Measurements from ENCODE around the gene KIAA0513. TPM values are rescaled to one million over a fixed set of nuclear protein-coding genes. Genes with fewer than 3 reads are reported as not detected.

KIAA0513 gene
- total and polyA plus RNA-seq, 2 of the 13 experiments (the other 11 are each of a cell fraction or from before 2014, with no cell fraction given) = 1.8 TPM

DNA sequence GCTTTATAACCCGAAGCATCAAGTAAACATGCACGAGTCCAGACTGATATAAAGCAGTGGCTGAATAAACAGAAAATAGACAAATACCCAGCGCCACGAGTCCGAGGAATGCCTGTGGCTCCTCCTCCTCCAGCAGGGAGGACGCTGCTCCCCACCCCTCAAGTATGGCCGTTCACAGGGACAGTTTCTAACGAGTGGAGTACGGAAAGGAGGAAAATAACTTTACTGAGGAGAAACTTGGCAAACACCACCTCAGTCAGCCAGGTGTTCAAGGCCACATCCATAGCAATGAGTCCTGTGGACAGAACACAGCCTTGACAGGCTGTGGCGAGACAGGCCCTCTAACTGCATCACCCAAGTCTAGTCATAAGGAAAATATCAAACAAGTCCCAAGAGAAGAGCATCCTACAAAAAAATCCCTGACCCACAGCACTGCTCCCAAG, 25.5 kb upstream of the KIAA0513 start:
- ATAC-seq (peak; percentile 31), DNase-seq (ENCODE audit: low spot score) (peak; percentile 53), FAIRE-seq (peak; percentile 54)
- H3K36me3 ChIP-seq (replicated peaks in 1 of 2; ENCODE audit: control insufficient read depth in 1 of 2, insufficient read depth in 2 of 2, low read length in 2 of 2) = peaks cover 4 to 7% of the 10 kb centered on the region in 2 experiments; a peak in 2 of 5 replicates
- H4K20me1 ChIP-seq (ENCODE audit: insufficient read depth, low read length) = peaks cover 21% of the 10 kb centered on the region; the same call in 1 of the 2 replicates
- H3K4me2 ChIP-seq (ENCODE audit: low read depth, low read length) = peak overlapping the region; percentile 73
- H3K4me1 ChIP-seq (ENCODE audit: insufficient read depth, low read length) = peaks cover 91% of the 10 kb centered on the region
- in situ Hi-C loops (cut with HindIII; ENCODE audit: extremely low pct_ligation_motif_present, low pct_unique_long_range_greater_than_20kb) (no loop called here), intact Hi-C loops (cut with micrococcal nuclease; ENCODE audit: unreplicated experiment) (no loop called here)
- H3K27ac ChIP-seq (ENCODE audit: extremely low read length, insufficient read depth, low read length) = peak overlapping the region; percentile 81
- CTCF ChIA-PET (ENCODE audit: low intra/inter-chr PET ratio, low total read pairs) = no interaction called here
- peak overlapping the region; percentile 46 for H3K9ac ChIP-seq (ENCODE audit: insufficient read depth, low read depth, low read length)
- H3K79me2 ChIP-seq (ENCODE audit: insufficient read depth, low read length) = peaks cover 82% of the 10 kb centered on the region
- H3K27me3 ChIP-seq (ENCODE audit: control insufficient read depth in 1 of 2, insufficient read depth in 2 of 2, low read length in 2 of 2) = no peaks in the 10 kb centered on the region
- POLR2A ChIA-PET = interaction anchor here (4.9 kb wide), 1 partner anchor 9 kb away, joined by 42 read pairs; the partner anchor contains the start of gene ZDHHC7
- no peaks in the 10 kb centered on the region for H3K9me3 ChIP-seq (ENCODE audit: low read length)
- peak overlapping the region in 2 of 3 experiments; percentile 19 to 59; a peak in 3 of 6 replicates for H3K4me3 ChIP-seq (replicated peaks in 1 of 3; ENCODE audit: insufficient read depth in 1 of 3, low read depth in 2 of 3, low read length in 3 of 3)
- no peak overlapping the region for H2AFZ ChIP-seq (ENCODE audit: low read length)
- no TSS peak for BruUV-seq (replicated peaks)
- 13% methylated on average over 10 of the region's 10 CpGs for WGBS (ENCODE audit: low lambda C conversion rate)
- TF ChIP-seq ZEB1 (IDR thresholded peaks at IDR 0.05; ENCODE audit: insufficient replicate concordance, low read depth) (peak; percentile 23), ZNF207 (IDR thresholded peaks at IDR 0.05; ENCODE audit: borderline replicate concordance) (no peak), FOXA3 (CRISPR knock-in tag; IDR thresholded peaks at IDR 0.05) (peak; percentile 63), HDAC2 (CRISPR knock-in tag; IDR thresholded peaks at IDR 0.05) (no peak), RBM22 (optimal IDR thresholded peaks at IDR 0.05; ENCODE audit: low read length) (peak; percentile 69), ZFX (CRISPR knock-in tag; IDR thresholded peaks at IDR 0.05; ENCODE audit: low read depth) (peak; percentile 19; the same call in 1 of the 2 replicates), IRF2 (CRISPR knock-in tag; IDR thresholded peaks at IDR 0.05) (no peak), POLR2A (IDR thresholded peaks at IDR 0.05; ENCODE audit: insufficient read depth in 1 of 2, low read depth in 2 of 2, low read length in 2 of 2) (peak in 1 of 2 experiments; percentile 40; a peak in 1 of 4 replicates), POLR2AphosphoS5 (IDR thresholded peaks at IDR 0.05; ENCODE audit: low read depth, low read length) (peak; percentile 43; the same call in 1 of the 2 replicates), RARA (CRISPR knock-in tag; IDR thresholded peaks at IDR 0.05) (0 out of 2 replicates have a peak, but pooled peaks have one; percentile 21), ETV5 (CRISPR knock-in tag; IDR thresholded peaks at IDR 0.05; ENCODE audit: borderline replicate concordance) (0 out of 2 replicates have a peak, but pooled peaks have one; percentile 19), AHR (CRISPR knock-in tag; IDR thresholded peaks at IDR 0.05) (no peak)
- TF ChIP-seq, protein P1, sequence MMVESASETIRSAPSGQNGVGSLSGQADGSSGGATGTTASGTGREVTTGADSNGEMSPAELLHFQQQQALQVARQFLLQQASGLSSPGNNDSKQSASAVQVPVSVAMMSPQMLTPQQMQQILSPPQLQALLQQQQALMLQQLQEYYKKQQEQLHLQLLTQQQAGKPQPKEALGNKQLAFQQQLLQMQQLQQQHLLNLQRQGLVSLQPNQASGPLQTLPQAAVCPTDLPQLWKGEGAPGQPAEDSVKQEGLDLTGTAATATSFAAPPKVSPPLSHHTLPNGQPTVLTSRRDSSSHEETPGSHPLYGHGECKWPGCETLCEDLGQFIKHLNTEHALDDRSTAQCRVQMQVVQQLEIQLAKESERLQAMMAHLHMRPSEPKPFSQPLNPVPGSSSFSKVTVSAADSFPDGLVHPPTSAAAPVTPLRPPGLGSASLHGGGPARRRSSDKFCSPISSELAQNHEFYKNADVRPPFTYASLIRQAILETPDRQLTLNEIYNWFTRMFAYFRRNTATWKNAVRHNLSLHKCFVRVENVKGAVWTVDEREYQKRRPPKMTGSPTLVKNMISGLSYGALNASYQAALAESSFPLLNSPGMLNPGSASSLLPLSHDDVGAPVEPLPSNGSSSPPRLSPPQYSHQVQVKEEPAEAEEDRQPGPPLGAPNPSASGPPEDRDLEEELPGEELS (CRISPR knock-in tag; IDR thresholded peaks at IDR 0.05) = peak; percentile 55; the same call in 1 of the 2 replicates
- TF ChIP-seq, protein P2, sequence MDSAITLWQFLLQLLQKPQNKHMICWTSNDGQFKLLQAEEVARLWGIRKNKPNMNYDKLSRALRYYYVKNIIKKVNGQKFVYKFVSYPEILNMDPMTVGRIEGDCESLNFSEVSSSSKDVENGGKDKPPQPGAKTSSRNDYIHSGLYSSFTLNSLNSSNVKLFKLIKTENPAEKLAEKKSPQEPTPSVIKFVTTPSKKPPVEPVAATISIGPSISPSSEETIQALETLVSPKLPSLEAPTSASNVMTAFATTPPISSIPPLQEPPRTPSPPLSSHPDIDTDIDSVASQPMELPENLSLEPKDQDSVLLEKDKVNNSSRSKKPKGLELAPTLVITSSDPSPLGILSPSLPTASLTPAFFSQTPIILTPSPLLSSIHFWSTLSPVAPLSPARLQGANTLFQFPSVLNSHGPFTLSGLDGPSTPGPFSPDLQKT (CRISPR knock-in tag; IDR thresholded peaks at IDR 0.05; ENCODE audit: borderline replicate concordance) = no peak
- TF ChIP-seq, protein P3, sequence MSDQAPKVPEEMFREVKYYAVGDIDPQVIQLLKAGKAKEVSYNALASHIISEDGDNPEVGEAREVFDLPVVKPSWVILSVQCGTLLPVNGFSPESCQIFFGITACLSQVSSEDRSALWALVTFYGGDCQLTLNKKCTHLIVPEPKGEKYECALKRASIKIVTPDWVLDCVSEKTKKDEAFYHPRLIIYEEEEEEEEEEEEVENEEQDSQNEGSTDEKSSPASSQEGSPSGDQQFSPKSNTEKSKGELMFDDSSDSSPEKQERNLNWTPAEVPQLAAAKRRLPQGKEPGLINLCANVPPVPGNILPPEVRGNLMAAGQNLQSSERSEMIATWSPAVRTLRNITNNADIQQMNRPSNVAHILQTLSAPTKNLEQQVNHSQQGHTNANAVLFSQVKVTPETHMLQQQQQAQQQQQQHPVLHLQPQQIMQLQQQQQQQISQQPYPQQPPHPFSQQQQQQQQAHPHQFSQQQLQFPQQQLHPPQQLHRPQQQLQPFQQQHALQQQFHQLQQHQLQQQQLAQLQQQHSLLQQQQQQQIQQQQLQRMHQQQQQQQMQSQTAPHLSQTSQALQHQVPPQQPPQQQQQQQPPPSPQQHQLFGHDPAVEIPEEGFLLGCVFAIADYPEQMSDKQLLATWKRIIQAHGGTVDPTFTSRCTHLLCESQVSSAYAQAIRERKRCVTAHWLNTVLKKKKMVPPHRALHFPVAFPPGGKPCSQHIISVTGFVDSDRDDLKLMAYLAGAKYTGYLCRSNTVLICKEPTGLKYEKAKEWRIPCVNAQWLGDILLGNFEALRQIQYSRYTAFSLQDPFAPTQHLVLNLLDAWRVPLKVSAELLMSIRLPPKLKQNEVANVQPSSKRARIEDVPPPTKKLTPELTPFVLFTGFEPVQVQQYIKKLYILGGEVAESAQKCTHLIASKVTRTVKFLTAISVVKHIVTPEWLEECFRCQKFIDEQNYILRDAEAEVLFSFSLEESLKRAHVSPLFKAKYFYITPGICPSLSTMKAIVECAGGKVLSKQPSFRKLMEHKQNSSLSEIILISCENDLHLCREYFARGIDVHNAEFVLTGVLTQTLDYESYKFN (CRISPR knock-in tag; conservative IDR thresholded peaks at IDR 0.05) = peak; percentile 48; the same call in 1 of the 2 replicates

Measured in HepG2 (cell line).